ENCODE data around the gene ZFYVE27. TPM values are rescaled to one million over a fixed set of nuclear protein-coding genes. Genes with fewer than 3 reads are reported as not detected.

The ZFYVE27 gene
- total and polyA plus RNA-seq, 2 of the 4 experiments (the other 2 are of a cell fraction), result 13.1 to 22.2 TPM

- ATAC-seq (ENCODE audit: low read depth), result peak; percentile 70
- no TSS peak for BruUV-seq (replicated peaks)
Measured at GRCh38 chr10:97771055-97771891, 34.3 kb downstream of the ZFYVE27 start.

More at GRCh38 chr10:97771055-97771891, 34.3 kb downstream of the ZFYVE27 start:
- Histone ChIP-seq H3K9me1 (ENCODE audit: insufficient read depth, low read length) (no peaks in the 10 kb centered on the region), H3K79me1 (ENCODE audit: low read depth in 1 of 2, low read length in 2 of 2) (no peaks in the 10 kb centered on the region), H2AK5ac (ENCODE audit: low read depth, low read length) (no peak overlapping the region), H2AK9ac (replicated peaks; ENCODE audit: low read depth, low read length, poor library complexity) (no peak overlapping the region), H2BK20ac (ENCODE audit: low read depth, low read length) (no peak overlapping the region), H3K18ac (ENCODE audit: low read depth, low read length) (no peak overlapping the region), H3K14ac (replicated peaks; ENCODE audit: low read depth, low read length) (no peak overlapping the region), H4K8ac (ENCODE audit: low read depth in 2 of 2, low read length in 2 of 2) (no peak overlapping the region), H2BK15ac (ENCODE audit: low read depth, low read length) (no peak overlapping the region), H3K9ac (ENCODE audit: low read depth, low read length) (no peak overlapping the region), H3K4me2 (ENCODE audit: low read depth, low read length) (peak overlapping the region; percentile 89), H3K27ac (ENCODE audit: insufficient read depth, low read length) (no peak overlapping the region), H4K5ac (ENCODE audit: low read depth, low read length) (no peak overlapping the region), H3K27me3 (ENCODE audit: control insufficient read depth, insufficient read depth, low read length) (peaks cover 55% of the 10 kb centered on the region), H3K9me3 (ENCODE audit: control insufficient read depth, insufficient read depth, low read length) (no peaks in the 10 kb centered on the region), H4K20me1 (ENCODE audit: insufficient read depth, low read length) (no peaks in the 10 kb centered on the region), H3K4ac (ENCODE audit: low read depth, low read length) (no peak overlapping the region), H2BK5ac (ENCODE audit: low read depth, low read length, poor library complexity, severe bottlenecking) (no peak overlapping the region), H3K4me3 (ENCODE audit: insufficient read depth, low read depth, low read length) (peak overlapping the region; percentile 19; the same call in 1 of the 2 replicates), H3K56ac (ENCODE audit: extremely low read depth, insufficient read depth, low read length) (no peak overlapping the region), H3K36me3 (ENCODE audit: control insufficient read depth, insufficient read depth, low read length) (no peaks in the 10 kb centered on the region), H2AFZ (replicated peaks; ENCODE audit: low read length, poor library complexity) (peak overlapping the region; percentile 80), H3K4me1 (ENCODE audit: control insufficient read depth, insufficient read depth, low read length) (0 out of 2 replicates have a peak, but pooled peaks cover 2% of the 10 kb centered on the region), H4K91ac (ENCODE audit: insufficient read depth, low read depth, low read length) (no peak overlapping the region), H2BK120ac (ENCODE audit: low read depth, low read length) (no peak overlapping the region), H3K23ac (ENCODE audit: low read depth, low read length) (no peak overlapping the region)
- 1% methylated on average over 65 of the region's 90 CpGs; no CpG with 5 or more reads in 1 of the 2 experiments for whole genome bisulfite sequencing, 2 experiments (ENCODE audit: extremely low coverage in 2 of 2, insufficient read length in 1 of 2)
- dilution Hi-C loops (cut with HindIII; ENCODE audit: low sequenced_read_pairs, unreplicated experiment) (no loop called here), intact Hi-C loops (cut with micrococcal nuclease) (no loop called here), in situ Hi-C loops (cut with MboI; ENCODE audit: low sequenced_read_pairs) (no loop called here)
- POLR2A ChIA-PET (ENCODE audit: unreplicated experiment), result no interaction called here
- TF ChIP-seq POLR2A (IDR thresholded peaks at IDR 0.05; ENCODE audit: low read depth, low read length) (no peak), CHD1 (IDR thresholded peaks at IDR 0.05; ENCODE audit: low read depth, low read length) (no peak), BHLHE40 (IDR thresholded peaks at IDR 0.05; ENCODE audit: low read depth, low read length) (no peak), SMC3 (IDR thresholded peaks at IDR 0.05; ENCODE audit: low read depth, low read length) (no peak), RAD21 (IDR thresholded peaks at IDR 0.05; ENCODE audit: low read length) (no peak), MXI1 (IDR thresholded peaks at IDR 0.05; ENCODE audit: borderline replicate concordance, low read depth, low read length) (no peak), CTCF (conservative IDR thresholded peaks at IDR 0.05; ENCODE audit: low read depth, low read length) (no peak), MAZ (IDR thresholded peaks at IDR 0.05; ENCODE audit: borderline replicate concordance, low read depth, low read length) (no peak), NFE2L2 (IDR thresholded peaks at IDR 0.05; ENCODE audit: low read depth, low read length) (no peak), RCOR1 (IDR thresholded peaks at IDR 0.05; ENCODE audit: insufficient replicate concordance, low read length) (no peak), CEBPB (IDR thresholded peaks at IDR 0.05; ENCODE audit: low read depth, low read length) (no peak), RFX5 (IDR thresholded peaks at IDR 0.05; ENCODE audit: low read depth, low read length) (no peak)
- TF ChIP-seq, protein P1, sequence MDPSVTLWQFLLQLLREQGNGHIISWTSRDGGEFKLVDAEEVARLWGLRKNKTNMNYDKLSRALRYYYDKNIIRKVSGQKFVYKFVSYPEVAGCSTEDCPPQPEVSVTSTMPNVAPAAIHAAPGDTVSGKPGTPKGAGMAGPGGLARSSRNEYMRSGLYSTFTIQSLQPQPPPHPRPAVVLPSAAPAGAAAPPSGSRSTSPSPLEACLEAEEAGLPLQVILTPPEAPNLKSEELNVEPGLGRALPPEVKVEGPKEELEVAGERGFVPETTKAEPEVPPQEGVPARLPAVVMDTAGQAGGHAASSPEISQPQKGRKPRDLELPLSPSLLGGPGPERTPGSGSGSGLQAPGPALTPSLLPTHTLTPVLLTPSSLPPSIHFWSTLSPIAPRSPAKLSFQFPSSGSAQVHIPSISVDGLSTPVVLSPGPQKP (IDR thresholded peaks at IDR 0.05; ENCODE audit: borderline replicate concordance, low read depth, low read length), result no peak
- DNase-seq, result peak; percentile 15
- CTCF ChIA-PET, result no interaction called here

Data from IMR-90 (cell line).